VCaP (cell line): Measurements from ENCODE around the gene PCDHGA4.

Experiments used
- H3K27ac ChIP-seq: fragments of 450-650 bp; 2 replicates; pipeline ENCODE4 v1.5.1; 2017
- TF ChIP-seq, protein P1 (sequence below): fragments of 450-650 bp; conservative IDR thresholded peaks from 2 replicates; pipeline ENCODE4 v1.5.1; 2017; ENCODE audit warnings: mild to moderate bottlenecking, moderate library complexity

PCDHGA4 gene

DNA sequence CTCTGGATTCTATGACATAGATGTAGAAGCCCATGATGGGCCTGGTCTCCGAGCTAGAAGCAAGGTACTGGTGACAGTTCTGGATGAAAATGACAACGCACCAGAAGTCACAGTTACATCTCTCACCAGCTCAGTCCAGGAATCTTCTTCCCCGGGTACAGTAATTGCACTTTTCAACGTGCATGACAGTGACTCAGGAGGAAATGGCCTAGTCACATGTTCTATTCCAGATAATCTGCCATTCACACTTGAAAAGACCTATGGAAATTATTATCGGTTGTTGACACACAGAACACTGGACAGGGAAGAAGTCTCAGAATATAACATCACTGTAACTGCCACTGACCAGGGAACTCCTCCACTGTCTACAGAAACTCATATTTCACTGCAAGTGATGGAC lies 1.3 kb downstream of the PCDHGA4 start:
- H3K27ac ChIP-seq, result no peak overlapping the region
- TF ChIP-seq, protein P1, sequence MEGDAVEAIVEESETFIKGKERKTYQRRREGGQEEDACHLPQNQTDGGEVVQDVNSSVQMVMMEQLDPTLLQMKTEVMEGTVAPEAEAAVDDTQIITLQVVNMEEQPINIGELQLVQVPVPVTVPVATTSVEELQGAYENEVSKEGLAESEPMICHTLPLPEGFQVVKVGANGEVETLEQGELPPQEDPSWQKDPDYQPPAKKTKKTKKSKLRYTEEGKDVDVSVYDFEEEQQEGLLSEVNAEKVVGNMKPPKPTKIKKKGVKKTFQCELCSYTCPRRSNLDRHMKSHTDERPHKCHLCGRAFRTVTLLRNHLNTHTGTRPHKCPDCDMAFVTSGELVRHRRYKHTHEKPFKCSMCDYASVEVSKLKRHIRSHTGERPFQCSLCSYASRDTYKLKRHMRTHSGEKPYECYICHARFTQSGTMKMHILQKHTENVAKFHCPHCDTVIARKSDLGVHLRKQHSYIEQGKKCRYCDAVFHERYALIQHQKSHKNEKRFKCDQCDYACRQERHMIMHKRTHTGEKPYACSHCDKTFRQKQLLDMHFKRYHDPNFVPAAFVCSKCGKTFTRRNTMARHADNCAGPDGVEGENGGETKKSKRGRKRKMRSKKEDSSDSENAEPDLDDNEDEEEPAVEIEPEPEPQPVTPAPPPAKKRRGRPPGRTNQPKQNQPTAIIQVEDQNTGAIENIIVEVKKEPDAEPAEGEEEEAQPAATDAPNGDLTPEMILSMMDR, result no peak

DNA sequence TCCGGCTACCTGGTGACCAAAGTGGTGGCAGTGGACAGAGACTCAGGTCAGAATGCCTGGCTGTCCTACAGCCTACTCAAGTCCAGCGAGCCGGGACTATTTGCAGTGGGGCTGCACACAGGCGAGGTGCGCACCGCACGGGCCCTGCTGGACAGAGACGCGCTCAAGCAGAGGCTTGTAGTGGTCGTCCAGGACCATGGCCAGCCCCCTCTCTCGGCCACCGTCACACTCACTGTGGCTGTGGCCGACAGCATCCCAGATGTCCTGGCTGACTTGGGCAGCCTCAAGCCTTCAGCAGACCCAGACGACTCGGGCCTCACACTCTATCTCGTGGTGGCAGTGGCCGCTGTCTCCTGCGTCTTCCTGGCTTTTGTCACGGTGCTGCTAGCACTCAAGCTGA lies 2.1 kb downstream of the PCDHGA4 start:
- TF ChIP-seq, protein P1, result no peak
- H3K27ac ChIP-seq, result no peak overlapping the region

DNA sequence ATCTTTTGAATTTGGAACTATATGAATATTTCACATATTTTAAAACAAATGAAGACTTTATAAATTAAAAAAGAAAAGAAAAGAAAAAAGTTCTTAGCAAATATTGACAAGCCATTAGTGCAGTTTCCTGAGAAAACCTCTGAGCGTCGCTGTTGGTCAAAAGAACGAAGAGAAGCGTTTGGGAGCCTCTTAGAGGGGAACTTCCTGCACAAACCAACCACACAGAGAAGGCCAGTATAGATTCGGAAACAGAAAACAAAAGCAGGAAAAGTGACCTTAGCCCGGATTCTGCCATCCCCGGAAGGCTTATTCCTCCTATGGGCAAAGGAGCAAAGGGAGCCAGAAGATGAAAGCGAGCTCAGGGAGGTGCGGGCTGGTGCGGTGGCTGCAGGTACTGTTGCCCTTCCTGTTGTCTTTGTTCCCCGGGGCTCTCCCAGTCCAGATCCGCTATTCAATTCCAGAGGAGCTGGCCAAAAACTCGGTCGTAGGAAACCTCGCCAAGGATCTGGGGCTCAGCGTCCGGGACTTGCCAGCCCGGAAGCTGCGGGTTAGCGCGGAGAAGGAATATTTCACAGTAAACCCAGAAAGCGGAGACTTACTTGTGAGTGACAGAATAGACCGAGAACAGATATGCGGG lies 5.1 kb downstream of the PCDHGA4 start, which contains the start of gene PCDHGB2:
Gene PCDHGB2, plus strand, starts transcription at position 205 of the 637 bp plus-strand sequence. Its CDS starts 142 bp downstream, at position 347.
- H3K27ac ChIP-seq, result peak within 1 kb of the TSS; percentile 65
- TF ChIP-seq, protein P1, result peak; percentile 79

DNA sequence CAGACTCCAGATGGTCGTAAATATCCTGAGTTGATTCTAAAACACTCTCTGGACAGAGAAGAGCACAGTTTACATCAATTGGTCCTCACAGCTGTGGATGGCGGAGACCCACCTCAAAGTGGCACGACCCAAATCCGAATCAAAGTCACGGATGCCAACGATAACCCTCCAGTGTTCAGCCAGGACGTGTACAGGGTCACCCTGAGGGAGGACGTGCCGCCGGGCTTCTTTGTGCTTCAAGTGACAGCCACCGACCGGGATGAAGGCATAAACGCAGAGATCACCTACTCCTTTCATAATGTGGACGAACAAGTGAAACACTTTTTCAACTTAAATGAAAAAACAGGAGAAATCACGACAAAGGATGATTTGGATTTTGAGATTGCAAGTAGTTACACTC lies 5.9 kb downstream of the PCDHGA4 start:
- TF ChIP-seq, protein P1, result no peak
- peak overlapping the region; percentile 65 for H3K27ac ChIP-seq

DNA sequence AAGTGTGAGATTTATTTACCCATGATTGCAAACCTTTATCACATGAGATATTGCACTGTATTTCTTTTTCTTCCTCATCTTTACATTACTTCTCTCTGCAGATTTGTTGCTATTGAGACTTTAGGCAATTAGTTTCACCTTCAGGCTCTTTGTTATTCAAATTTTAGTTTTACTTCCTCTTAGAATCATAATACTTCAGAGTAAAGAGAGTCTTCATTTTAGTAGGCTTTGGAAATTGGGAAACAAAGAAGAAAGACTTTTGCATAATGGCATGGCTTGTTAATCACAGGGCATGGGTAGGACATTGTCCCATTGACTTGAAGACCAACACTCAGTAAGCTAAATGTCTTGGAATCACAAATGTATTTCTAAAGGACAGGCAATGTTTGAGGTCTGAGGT lies 7.9 kb downstream of the PCDHGA4 start:
- TF ChIP-seq, protein P1, result no peak
- H3K27ac ChIP-seq, result peak overlapping the region; percentile 34; the same call in 1 of the 2 replicates

DNA sequence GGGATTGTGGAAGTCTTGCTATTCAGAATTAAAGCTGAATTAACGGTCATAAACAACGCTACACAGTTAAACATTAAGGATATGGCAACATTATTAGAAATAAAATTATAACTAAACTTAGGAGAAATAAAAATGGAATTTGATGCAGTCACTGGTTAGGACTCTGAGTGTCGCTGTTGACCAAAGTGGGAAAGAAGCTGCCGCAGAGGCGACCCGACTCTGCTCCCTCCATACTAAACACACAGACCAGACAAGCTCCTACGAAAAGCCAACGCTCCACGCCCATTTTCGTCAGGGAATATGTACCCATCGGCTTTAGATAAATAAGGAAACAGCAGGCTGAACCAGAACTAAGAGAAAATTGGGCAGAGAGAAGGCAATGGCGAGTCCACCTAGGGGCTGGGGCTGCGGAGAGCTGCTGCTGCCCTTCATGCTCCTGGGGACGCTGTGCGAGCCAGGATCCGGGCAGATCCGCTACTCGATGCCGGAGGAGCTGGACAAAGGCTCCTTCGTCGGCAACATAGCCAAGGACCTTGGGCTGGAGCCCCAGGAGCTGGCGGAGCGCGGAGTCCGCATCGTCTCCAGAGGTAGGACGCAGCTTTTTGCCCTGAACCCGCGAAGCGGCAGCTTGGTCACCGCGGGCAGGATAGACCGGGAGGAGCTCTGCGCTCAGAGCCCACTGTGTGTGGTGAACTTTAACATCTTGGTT lies 9.3 kb downstream of the PCDHGA4 start, which contains the start of gene PCDHGA5:
Gene PCDHGA5, plus strand, starts transcription at position 211 of the 709 bp plus-strand sequence. Its CDS starts 169 bp downstream, at position 380.
- H3K27ac ChIP-seq, result peak within 1 kb of the TSS; percentile 34
- TF ChIP-seq, protein P1, result no peak

DNA sequence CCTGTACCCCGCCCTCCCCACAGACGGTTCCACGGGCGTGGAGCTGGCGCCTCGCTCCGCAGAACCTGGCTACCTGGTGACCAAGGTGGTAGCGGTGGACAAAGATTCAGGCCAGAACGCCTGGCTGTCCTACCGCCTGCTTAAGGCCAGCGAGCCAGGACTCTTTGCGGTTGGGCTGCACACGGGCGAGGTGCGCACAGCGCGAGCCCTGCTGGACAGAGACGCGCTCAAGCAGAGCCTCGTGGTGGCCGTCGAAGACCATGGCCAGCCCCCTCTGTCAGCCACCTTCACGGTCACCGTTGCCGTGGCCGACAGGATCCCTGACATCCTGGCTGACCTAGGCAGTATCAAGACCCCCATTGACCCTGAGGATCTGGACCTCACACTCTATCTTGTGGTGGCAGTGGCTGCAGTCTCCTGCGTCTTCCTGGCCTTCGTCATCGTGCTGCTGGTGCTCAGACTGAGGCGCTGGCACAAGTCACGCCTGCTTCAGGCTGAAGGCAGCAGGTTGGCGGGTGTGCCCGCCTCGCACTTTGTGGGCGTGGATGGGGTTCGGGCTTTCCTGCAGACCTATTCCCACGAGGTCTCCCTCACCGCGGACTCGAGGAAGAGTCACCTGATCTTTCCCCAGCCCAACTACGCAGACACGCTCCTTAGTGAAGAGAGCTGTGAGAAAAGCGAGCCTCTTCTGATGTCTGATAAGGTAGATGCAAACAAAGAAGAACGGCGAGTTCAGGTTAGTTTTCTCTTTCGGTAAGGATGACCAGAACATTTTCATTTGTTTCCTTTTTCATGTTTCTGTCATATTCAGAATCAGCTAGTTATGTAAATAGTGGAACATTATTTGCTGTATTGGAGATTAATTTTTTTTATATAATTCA lies 11.4 kb downstream of the PCDHGA4 start:
- peak overlapping the region; percentile 67 for H3K27ac ChIP-seq
- TF ChIP-seq, protein P1, result no peak
